ENCODE data around the gene SCYL1. TPM values are rescaled to one million over a fixed set of nuclear protein-coding genes. Genes with fewer than 3 reads are reported as not detected.

The SCYL1 gene
- total RNA-seq, 1 experiment from 2014 or later, result 104 TPM

DNA sequence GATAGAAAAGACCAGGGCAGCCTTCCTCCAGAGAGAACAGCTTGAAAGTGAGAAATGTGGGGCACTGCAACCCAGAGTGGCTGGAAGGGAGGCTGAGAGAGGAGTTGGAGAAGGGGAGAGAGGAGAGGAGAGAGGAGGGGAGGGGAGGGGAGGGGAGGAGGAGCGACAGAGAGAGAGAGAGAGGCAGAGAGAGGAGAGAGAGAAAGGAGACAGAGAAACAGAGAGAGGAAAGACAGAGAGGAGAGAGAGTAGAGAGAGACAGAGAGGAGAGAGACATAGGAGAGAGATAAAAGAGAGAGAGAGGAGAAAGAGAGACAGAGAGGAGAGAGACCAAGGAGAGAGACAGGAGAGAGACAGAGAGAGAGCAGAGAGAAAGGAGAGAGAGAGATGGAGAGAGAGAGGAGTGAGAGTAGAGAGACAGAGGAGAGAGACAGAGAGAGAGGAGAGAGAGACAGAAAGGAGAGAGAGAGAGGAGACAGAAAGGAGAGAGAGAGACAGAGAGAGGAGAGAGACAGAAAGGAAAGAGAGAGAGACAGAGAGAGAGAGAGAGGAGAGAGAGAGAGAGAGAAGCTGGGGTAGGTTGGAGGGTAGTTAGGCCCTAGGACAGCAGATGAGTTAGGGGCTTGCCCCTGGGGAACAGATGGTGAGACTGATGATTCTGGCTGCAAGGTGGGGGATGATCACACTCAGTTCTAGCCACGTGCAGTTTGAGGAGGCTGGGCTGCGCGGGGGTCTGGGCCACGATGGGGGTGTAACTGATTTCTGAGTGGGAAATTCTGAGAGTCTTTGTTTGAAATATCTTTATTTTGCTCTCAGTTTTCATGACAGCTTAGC is 8.5 kb upstream of the SCYL1 start:
- no peaks in the 10 kb centered on the region for H3K27me3 ChIP-seq (ENCODE audit: insufficient read depth, low read length)
- no peaks in the 10 kb centered on the region for H3K36me3 ChIP-seq (ENCODE audit: control insufficient read depth in 1 of 2, insufficient read depth in 2 of 2, low read length in 2 of 2)
- ChIA-PET RAD21 (ENCODE audit: low non-redundant PET in 1 of 2, low total read pairs in 2 of 2, uncharacterized antibody in 2 of 2, unreplicated experiment in 2 of 2) (no interaction called here), POLR2A (interaction anchor here (0.6 to 1.2 kb wide), 4 partner anchors 10 to 17 kb away, joined by 3 to 4 read pairs (median 4); partner anchors contain the start of gene MALAT1), CTCF (no interaction called here)
- no peaks in the 10 kb centered on the region for H3K9me3 ChIP-seq (ENCODE audit: control insufficient read depth in 1 of 2, insufficient read depth in 1 of 2, low read depth in 1 of 2, low read length in 2 of 2)
- ATAC-seq, result peak; percentile 39
- H4K20me1 ChIP-seq (ENCODE audit: insufficient read depth), result no peaks in the 10 kb centered on the region
- peaks cover 5 to 15% of the 10 kb centered on the region in 2 experiments; a peak in 3 of 4 replicates for H3K4me1 ChIP-seq (ENCODE audit: control insufficient read depth in 1 of 2, insufficient read depth in 2 of 2, low read length in 2 of 2)
- TF ChIP-seq, protein P1, sequence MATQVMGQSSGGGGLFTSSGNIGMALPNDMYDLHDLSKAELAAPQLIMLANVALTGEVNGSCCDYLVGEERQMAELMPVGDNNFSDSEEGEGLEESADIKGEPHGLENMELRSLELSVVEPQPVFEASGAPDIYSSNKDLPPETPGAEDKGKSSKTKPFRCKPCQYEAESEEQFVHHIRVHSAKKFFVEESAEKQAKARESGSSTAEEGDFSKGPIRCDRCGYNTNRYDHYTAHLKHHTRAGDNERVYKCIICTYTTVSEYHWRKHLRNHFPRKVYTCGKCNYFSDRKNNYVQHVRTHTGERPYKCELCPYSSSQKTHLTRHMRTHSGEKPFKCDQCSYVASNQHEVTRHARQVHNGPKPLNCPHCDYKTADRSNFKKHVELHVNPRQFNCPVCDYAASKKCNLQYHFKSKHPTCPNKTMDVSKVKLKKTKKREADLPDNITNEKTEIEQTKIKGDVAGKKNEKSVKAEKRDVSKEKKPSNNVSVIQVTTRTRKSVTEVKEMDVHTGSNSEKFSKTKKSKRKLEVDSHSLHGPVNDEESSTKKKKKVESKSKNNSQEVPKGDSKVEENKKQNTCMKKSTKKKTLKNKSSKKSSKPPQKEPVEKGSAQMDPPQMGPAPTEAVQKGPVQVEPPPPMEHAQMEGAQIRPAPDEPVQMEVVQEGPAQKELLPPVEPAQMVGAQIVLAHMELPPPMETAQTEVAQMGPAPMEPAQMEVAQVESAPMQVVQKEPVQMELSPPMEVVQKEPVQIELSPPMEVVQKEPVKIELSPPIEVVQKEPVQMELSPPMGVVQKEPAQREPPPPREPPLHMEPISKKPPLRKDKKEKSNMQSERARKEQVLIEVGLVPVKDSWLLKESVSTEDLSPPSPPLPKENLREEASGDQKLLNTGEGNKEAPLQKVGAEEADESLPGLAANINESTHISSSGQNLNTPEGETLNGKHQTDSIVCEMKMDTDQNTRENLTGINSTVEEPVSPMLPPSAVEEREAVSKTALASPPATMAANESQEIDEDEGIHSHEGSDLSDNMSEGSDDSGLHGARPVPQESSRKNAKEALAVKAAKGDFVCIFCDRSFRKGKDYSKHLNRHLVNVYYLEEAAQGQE (IDR thresholded peaks at IDR 0.05; ENCODE audit: low read depth), result no peak
- TF ChIP-seq CBX3 (IDR thresholded peaks at IDR 0.05; ENCODE audit: low read depth), result no peak
- TF ChIP-seq, protein P2, sequence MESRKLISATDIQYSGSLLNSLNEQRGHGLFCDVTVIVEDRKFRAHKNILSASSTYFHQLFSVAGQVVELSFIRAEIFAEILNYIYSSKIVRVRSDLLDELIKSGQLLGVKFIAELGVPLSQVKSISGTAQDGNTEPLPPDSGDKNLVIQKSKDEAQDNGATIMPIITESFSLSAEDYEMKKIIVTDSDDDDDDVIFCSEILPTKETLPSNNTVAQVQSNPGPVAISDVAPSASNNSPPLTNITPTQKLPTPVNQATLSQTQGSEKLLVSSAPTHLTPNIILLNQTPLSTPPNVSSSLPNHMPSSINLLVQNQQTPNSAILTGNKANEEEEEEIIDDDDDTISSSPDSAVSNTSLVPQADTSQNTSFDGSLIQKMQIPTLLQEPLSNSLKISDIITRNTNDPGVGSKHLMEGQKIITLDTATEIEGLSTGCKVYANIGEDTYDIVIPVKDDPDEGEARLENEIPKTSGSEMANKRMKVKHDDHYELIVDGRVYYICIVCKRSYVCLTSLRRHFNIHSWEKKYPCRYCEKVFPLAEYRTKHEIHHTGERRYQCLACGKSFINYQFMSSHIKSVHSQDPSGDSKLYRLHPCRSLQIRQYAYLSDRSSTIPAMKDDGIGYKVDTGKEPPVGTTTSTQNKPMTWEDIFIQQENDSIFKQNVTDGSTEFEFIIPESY (IDR thresholded peaks at IDR 0.05; ENCODE audit: extremely low read depth, insufficient replicate concordance, low read length), result no peak
- TF ChIP-seq POLR2A (IDR thresholded peaks at IDR 0.05; ENCODE audit: borderline replicate concordance, extremely low read depth, insufficient read depth, insufficient read length), result no peak
- TF ChIP-seq, protein P3, sequence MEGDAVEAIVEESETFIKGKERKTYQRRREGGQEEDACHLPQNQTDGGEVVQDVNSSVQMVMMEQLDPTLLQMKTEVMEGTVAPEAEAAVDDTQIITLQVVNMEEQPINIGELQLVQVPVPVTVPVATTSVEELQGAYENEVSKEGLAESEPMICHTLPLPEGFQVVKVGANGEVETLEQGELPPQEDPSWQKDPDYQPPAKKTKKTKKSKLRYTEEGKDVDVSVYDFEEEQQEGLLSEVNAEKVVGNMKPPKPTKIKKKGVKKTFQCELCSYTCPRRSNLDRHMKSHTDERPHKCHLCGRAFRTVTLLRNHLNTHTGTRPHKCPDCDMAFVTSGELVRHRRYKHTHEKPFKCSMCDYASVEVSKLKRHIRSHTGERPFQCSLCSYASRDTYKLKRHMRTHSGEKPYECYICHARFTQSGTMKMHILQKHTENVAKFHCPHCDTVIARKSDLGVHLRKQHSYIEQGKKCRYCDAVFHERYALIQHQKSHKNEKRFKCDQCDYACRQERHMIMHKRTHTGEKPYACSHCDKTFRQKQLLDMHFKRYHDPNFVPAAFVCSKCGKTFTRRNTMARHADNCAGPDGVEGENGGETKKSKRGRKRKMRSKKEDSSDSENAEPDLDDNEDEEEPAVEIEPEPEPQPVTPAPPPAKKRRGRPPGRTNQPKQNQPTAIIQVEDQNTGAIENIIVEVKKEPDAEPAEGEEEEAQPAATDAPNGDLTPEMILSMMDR (IDR thresholded peaks at IDR 0.05 in 2 of 3, conservative IDR thresholded peaks at IDR 0.05 in 1 of 3; ENCODE audit: borderline replicate concordance in 1 of 3, insufficient read depth in 1 of 3, low read depth in 2 of 3, low read length in 2 of 3), result no peak
- no peak for TF ChIP-seq EZH2 (IDR thresholded peaks at IDR 0.05)
- TF ChIP-seq ZNF274 (IDR thresholded peaks at IDR 0.05; ENCODE audit: low read depth, low read length), result no peak
- no peak for TF ChIP-seq CEBPB (IDR thresholded peaks at IDR 0.05; ENCODE audit: low read depth)
- TF ChIP-seq, protein P4, sequence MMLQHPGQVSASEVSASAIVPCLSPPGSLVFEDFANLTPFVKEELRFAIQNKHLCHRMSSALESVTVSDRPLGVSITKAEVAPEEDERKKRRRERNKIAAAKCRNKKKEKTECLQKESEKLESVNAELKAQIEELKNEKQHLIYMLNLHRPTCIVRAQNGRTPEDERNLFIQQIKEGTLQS (IDR thresholded peaks at IDR 0.05), result no peak
- TF ChIP-seq RAD21 (IDR thresholded peaks at IDR 0.05; ENCODE audit: low read depth), result no peak
- no peak for TF ChIP-seq ZFX (IDR thresholded peaks at IDR 0.05)
- TF ChIP-seq TCF7L2 (IDR thresholded peaks at IDR 0.05; ENCODE audit: borderline replicate concordance, extremely low read depth, insufficient read depth, insufficient read length), result no peak
- no peak for TF ChIP-seq SRF (IDR thresholded peaks at IDR 0.05; ENCODE audit: low read depth)
- no peak for TF ChIP-seq JUND (IDR thresholded peaks at IDR 0.05)
- no peak for TF ChIP-seq SIN3A (IDR thresholded peaks at IDR 0.05; ENCODE audit: low read depth)
- TF ChIP-seq FOSL1 (IDR thresholded peaks at IDR 0.05; ENCODE audit: low read depth), result no peak
- H3K27ac ChIP-seq (ENCODE audit: low read depth, low read length), result no peak overlapping the region
- DNase-seq (ENCODE audit: low read depth, low spot score), result no peak
- no peak overlapping the region for H3K4me3 ChIP-seq (replicated peaks in 1 of 2; ENCODE audit: low read depth in 1 of 2, low read length in 2 of 2)
- H3K79me2 ChIP-seq (ENCODE audit: insufficient read depth, low read length), result no peaks in the 10 kb centered on the region
- H3K9me2 ChIP-seq (ENCODE audit: insufficient read depth), result no peaks in the 10 kb centered on the region
- intact Hi-C loops (cut with micrococcal nuclease), result no loop called here
- H3K9ac ChIP-seq (ENCODE audit: low read length), result no peak overlapping the region
- no peak overlapping the region for H2AFZ ChIP-seq (ENCODE audit: low read depth, low read length, poor library complexity, severe bottlenecking)
- BruUV-seq (replicated peaks), result no TSS peak
- no peak overlapping the region for H3K4me2 ChIP-seq (ENCODE audit: low read length)
